Panc1 (cell line): ENCODE measurements around the gene PTPDC1. TPM values are rescaled to one million over a fixed set of nuclear protein-coding genes. Genes with fewer than 3 reads are reported as not detected.

Experiments
- ATAC-seq: fragments of 200-7000 bp; cut with Tn5 transposase; 2 replicates; pipeline ENCODE4 v1.9.1; 2020; ENCODE audit warnings: mild to moderate bottlenecking, moderate library complexity
- BruUV-seq: library from RNA; stranded (reverse); fragments of 400-500 nt; replicated peaks from 2 replicates; lab custom pipeline; 2021; lab: Mats Ljungman, UMichigan
- CTCF ChIA-PET: fragments of 300-600 bp; sonication (Branson Sonifier 250); formaldehyde crosslinking; loops from one replicate; lab custom pipeline; 2022; ENCODE audit warnings: antibody characterized with exemption; lab: Charles Lee
- POLR2A ChIA-PET: fragments of 300-600 bp; sonication (Branson Sonifier 250); formaldehyde crosslinking; loops from one replicate; lab custom pipeline; 2022; ENCODE audit warnings: antibody characterized with exemption; lab: Charles Lee
- DNase-seq: peaks from one replicate; pipeline ENCODE4 v3.0.0-alpha.2; 2010; ENCODE audit warnings: low read depth, low spot score
- H3K27ac ChIP-seq: 2 replicates; pipeline ENCODE4 v1.5.1; 2011; ENCODE audit warnings: mild to moderate bottlenecking, low read length, inconsistent platforms
- H3K27me3 ChIP-seq: fragments of 200-500 bp; sonication (Bioruptor generic); 2 replicates; pipeline ENCODE4 v1.6.0; 2014; ENCODE audit warnings: low read length, inconsistent platforms; ENCODE audit not compliant: control insufficient read depth, insufficient read depth
- H3K36me3 ChIP-seq: fragments of 200-500 bp; sonication (Bioruptor generic); 2 replicates; pipeline ENCODE4 v1.5.1; 2014; ENCODE audit warnings: inconsistent platforms, mild to moderate bottlenecking, low read length, moderate library complexity; ENCODE audit not compliant: control insufficient read depth, insufficient read depth
- H3K4me1 ChIP-seq: 2 replicates; pipeline ENCODE4 v1.5.1; 2011; ENCODE audit warnings: inconsistent platforms, mild to moderate bottlenecking, low read length, moderate library complexity; ENCODE audit not compliant: control insufficient read depth, insufficient read depth
- H3K4me3 ChIP-seq, 2 experiments: 2 replicates each; pipeline ENCODE4 v1.5.1; 2011 to 2012; ENCODE audit warnings: low read depth in 2 of 2, low read length in 2 of 2, mild to moderate bottlenecking in 2 of 2, inconsistent platforms in 1 of 2, moderate library complexity in 1 of 2
- H3K9me3 ChIP-seq: fragments of 200-500 bp; sonication (Bioruptor generic); 2 replicates; pipeline ENCODE4 v1.5.1; 2014; ENCODE audit warnings: low read depth, mild to moderate bottlenecking, inconsistent platforms, low read length, moderate library complexity; ENCODE audit not compliant: control insufficient read depth, insufficient read depth
- CTCF ChIP-seq: fragments of 450-650 bp; IDR thresholded peaks from 2 replicates; pipeline ENCODE4 v1.5.1; 2017; ENCODE audit warnings: mild to moderate bottlenecking
- POLR2AphosphoS5 ChIP-seq: IDR thresholded peaks from 2 replicates; pipeline ENCODE4 v1.6.1; 2012; ENCODE audit warnings: mild to moderate bottlenecking, low read depth, low read length, moderate library complexity
- REST ChIP-seq, 2 experiments: IDR thresholded peaks; 2 replicates each; pipeline ENCODE4 v1.6.1; 2011 to 2012; ENCODE audit warnings: low read depth in 2 of 2, control low read depth in 1 of 2, low read length in 1 of 2, mild to moderate bottlenecking in 1 of 2, moderate library complexity in 1 of 2; ENCODE audit not compliant: insufficient read depth in 1 of 2
- SIN3A ChIP-seq: IDR thresholded peaks from 2 replicates; pipeline ENCODE4 v1.6.1; 2012; ENCODE audit warnings: low read depth, mild to moderate bottlenecking, low read length, moderate library complexity, borderline replicate concordance; ENCODE audit not compliant: insufficient read depth
- TCF7L2 ChIP-seq: IDR thresholded peaks from 2 replicates; pipeline ENCODE4 v1.6.1; 2011; ENCODE audit warnings: mild to moderate bottlenecking, low read depth, low read length, inconsistent platforms
- in situ Hi-C: cut with HindIII; loops from 2 replicates; pipeline ENCODE4 v1.10.0; 2016; ENCODE audit warnings: low sequenced_read_pairs, low pct_unique_long_range_greater_than_20kb
- intact Hi-C: fragments of 100-400 bp; cut with micrococcal nuclease; formaldehyde crosslinking; loops from one replicate; pipeline ENCODE4 v1.10.0; 2022; ENCODE audit not compliant: unreplicated experiment
- total RNA-seq: library from RNA; stranded (reverse); gene quantifications from one replicate; pipeline ENCODE4 v1.2.1, GENCODE V29; 2021; ENCODE audit not compliant: unreplicated experiment

PTPDC1 gene
- total RNA-seq, 1 experiment from 2014 or later = 10.6 TPM

GRCh38 chr9:94101162-94101853 is 17.0 kb downstream of the PTPDC1 start:
- H3K9me3 ChIP-seq = no peaks in the 10 kb centered on the region
- no peak overlapping the region for H3K4me3 ChIP-seq
- intact Hi-C loops = no loop called here
- no peak for TF ChIP-seq CTCF
- TF ChIP-seq TCF7L2 = no peak
- no peak for TF ChIP-seq SIN3A
- no peak for TF ChIP-seq REST (IDR thresholded peaks at IDR 0.05; ENCODE audit: insufficient read depth in 1 of 2, low read depth in 2 of 2, low read length in 1 of 2)
- no peak for TF ChIP-seq POLR2AphosphoS5
- no peaks in the 10 kb centered on the region for H3K36me3 ChIP-seq
- H3K27ac ChIP-seq = no peak overlapping the region
- H3K27me3 ChIP-seq = no peaks in the 10 kb centered on the region
- BruUV-seq = no TSS peak
- ATAC-seq (no peak), DNase-seq (no peak)
- in situ Hi-C loops = no loop called here
- H3K4me1 ChIP-seq = no peaks in the 10 kb centered on the region
- POLR2A ChIA-PET = no interaction called here
- CTCF ChIA-PET = no interaction called here

DNA sequence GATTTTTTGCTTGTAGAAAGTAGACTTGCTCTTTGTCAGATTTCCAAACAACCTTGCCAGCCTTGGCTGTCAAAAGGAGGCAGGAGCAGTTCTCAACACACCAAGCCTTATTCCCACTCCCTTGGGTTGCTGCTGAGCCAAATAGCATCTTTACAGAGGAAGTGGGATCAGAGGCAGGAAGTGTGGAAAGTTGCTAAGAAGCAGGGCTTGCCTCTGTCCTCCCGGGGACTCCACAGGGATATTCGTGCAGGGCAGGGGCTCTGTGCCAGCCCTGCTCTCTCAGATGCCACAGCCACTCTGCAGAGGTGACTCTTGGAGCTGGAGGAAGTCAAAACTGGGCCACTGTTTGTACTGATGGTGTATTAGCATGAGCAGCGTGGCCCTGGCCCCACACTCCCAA is 24.3 kb downstream of the PTPDC1 start:
- no TSS peak for BruUV-seq

More for the DNA sequence above, 24.3 kb downstream of the PTPDC1 start:
- POLR2A ChIA-PET = no interaction called here
- no peak for ATAC-seq
- TF ChIP-seq CTCF = no peak
- no peak for TF ChIP-seq SIN3A
- TF ChIP-seq TCF7L2 = no peak
- TF ChIP-seq REST (IDR thresholded peaks at IDR 0.05; ENCODE audit: insufficient read depth in 1 of 2, low read depth in 2 of 2, low read length in 1 of 2) = no peak
- TF ChIP-seq POLR2AphosphoS5 = no peak
- Histone ChIP-seq H3K27ac (no peak overlapping the region), H3K9me3 (no peaks in the 10 kb centered on the region), H3K4me3 (no peak overlapping the region), H3K27me3 (no peaks in the 10 kb centered on the region), H3K36me3 (no peaks in the 10 kb centered on the region), H3K4me1 (no peaks in the 10 kb centered on the region)
- in situ Hi-C loops = no loop called here
- CTCF ChIA-PET = no interaction called here
- intact Hi-C loops = no loop called here
- no peak for DNase-seq
